WTC11 (cell line): ENCODE results near the gene FSTL1. TPM values are rescaled to one million over a fixed set of nuclear protein-coding genes. Genes with fewer than 3 reads are reported as not detected.

Experiments used
- ATAC-seq: fragments of 200-7000 bp; cut with Tn5 transposase; 2 replicates; pipeline ENCODE4 v1.10.0; 2021; ENCODE audit warnings: mild to moderate bottlenecking, moderate library complexity
- CTCF ChIA-PET: fragments of 300-600 bp; sonication (Branson Sonifier 250); formaldehyde crosslinking; loops from one replicate; lab custom pipeline; 2021; ENCODE audit warnings: antibody characterized with exemption; lab: Charles Lee
- POLR2A ChIA-PET: fragments of 350-600 bp; sonication (Branson Sonifier 250); formaldehyde crosslinking; loops from one replicate; lab custom pipeline; 2021; ENCODE audit warnings: antibody characterized with exemption; lab: Charles Lee
- DNase-seq: peaks from one replicate; pipeline ENCODE4 v3.0.0; 2021; ENCODE audit warnings: low spot score
- H3K27ac Mint-ChIP-seq: 2 replicates; pipeline ENCODE4 v1.8.0; 2021; ENCODE audit warnings: mixed read lengths
- H3K27me3 Mint-ChIP-seq: 2 replicates; pipeline ENCODE4 v1.8.0; 2021; ENCODE audit warnings: low read depth, mild to moderate bottlenecking, moderate library complexity, mixed read lengths
- H3K36me3 Mint-ChIP-seq: 2 replicates; pipeline ENCODE4 v1.8.0; 2021; ENCODE audit warnings: mixed read lengths
- H3K4me1 Mint-ChIP-seq: 2 replicates; pipeline ENCODE4 v1.8.0; 2022; ENCODE audit warnings: mixed read lengths
- H3K4me3 Mint-ChIP-seq: 2 replicates; pipeline ENCODE4 v1.8.0; 2021; ENCODE audit warnings: mild to moderate bottlenecking, moderate library complexity, mixed read lengths
- H3K9me3 Mint-ChIP-seq: 2 replicates; pipeline ENCODE4 v1.8.0; 2021; ENCODE audit warnings: mixed read lengths
- CBFB ChIP-seq: sonication (generic); formaldehyde crosslinking; IDR thresholded peaks from 2 replicates; pipeline ENCODE4 v1.8.1; 2022; ENCODE audit warnings: mild to moderate bottlenecking, low read depth, missing genetic modification reagents
- CREM ChIP-seq: sonication (generic); formaldehyde crosslinking; IDR thresholded peaks from 2 replicates; pipeline ENCODE4 v1.8.1; 2022; ENCODE audit warnings: mild to moderate bottlenecking, missing genetic modification reagents, moderate library complexity
- ESRRA ChIP-seq: sonication (generic); formaldehyde crosslinking; IDR thresholded peaks from 2 replicates; pipeline ENCODE4 v1.8.1; 2022; ENCODE audit warnings: mild to moderate bottlenecking, missing genetic modification reagents, borderline replicate concordance
- GABPB1 ChIP-seq: sonication (generic); formaldehyde crosslinking; IDR thresholded peaks from 2 replicates; pipeline ENCODE4 v1.8.1; 2023; ENCODE audit warnings: mild to moderate bottlenecking, missing genetic modification reagents
- HMGA2 ChIP-seq: fragments of 250-450 bp; sonication (Bioruptor Pico); IDR thresholded peaks from 2 replicates; pipeline ENCODE4 v1.4.0; 2021; ENCODE audit warnings: mild to moderate bottlenecking, moderate library complexity
- MYBL2 ChIP-seq: sonication (generic); formaldehyde crosslinking; IDR thresholded peaks from 2 replicates; pipeline ENCODE4 v1.8.1; 2023; ENCODE audit warnings: mild to moderate bottlenecking, moderate library complexity, missing genetic modification reagents
- NFE2L1 ChIP-seq: sonication (generic); formaldehyde crosslinking; IDR thresholded peaks from 2 replicates; pipeline ENCODE4 v1.8.1; 2023; ENCODE audit warnings: missing genetic modification reagents
- OVOL2 ChIP-seq: fragments of 250-450 bp; sonication (Bioruptor Pico); IDR thresholded peaks from 2 replicates; pipeline ENCODE4 v1.9.0; 2021; ENCODE audit warnings: mild to moderate bottlenecking, borderline replicate concordance
- RELA ChIP-seq: sonication (generic); formaldehyde crosslinking; IDR thresholded peaks from 2 replicates; pipeline ENCODE4 v1.8.1; 2022; ENCODE audit warnings: missing genetic modification reagents, mild to moderate bottlenecking, borderline replicate concordance
- SMAD4 ChIP-seq: sonication (generic); formaldehyde crosslinking; IDR thresholded peaks from 2 replicates; pipeline ENCODE4 v1.8.0; 2022; ENCODE audit warnings: mild to moderate bottlenecking, missing genetic modification reagents
- TP53 ChIP-seq: sonication (generic); formaldehyde crosslinking; IDR thresholded peaks from 2 replicates; pipeline ENCODE4 v1.8.1; 2023; ENCODE audit warnings: mild to moderate bottlenecking, missing genetic modification reagents
- ZBTB21 ChIP-seq: sonication (generic); formaldehyde crosslinking; IDR thresholded peaks from 2 replicates; pipeline ENCODE4 v1.8.1; 2023; ENCODE audit warnings: mild to moderate bottlenecking, missing genetic modification reagents, borderline replicate concordance
- ZNF219 ChIP-seq: sonication (generic); formaldehyde crosslinking; IDR thresholded peaks from 2 replicates; pipeline ENCODE4 v1.8.0; 2023; ENCODE audit warnings: missing genetic modification reagents, mild to moderate bottlenecking, borderline replicate concordance
- ZNF416 ChIP-seq: fragments of 250-450 bp; sonication (Bioruptor Pico); IDR thresholded peaks from 2 replicates; pipeline ENCODE4 v1.9.0; 2021; ENCODE audit warnings: mild to moderate bottlenecking, inconsistent platforms
- total RNA-seq: library from RNA; stranded (reverse); gene quantifications from 3 replicates; pipeline ENCODE4 v1.2.3, GENCODE V29; 2021
- TF ChIP-seq, protein P1 (sequence below): sonication (generic); formaldehyde crosslinking; IDR thresholded peaks from 2 replicates; pipeline ENCODE4 v1.8.1; 2022; ENCODE audit warnings: low read depth, missing genetic modification reagents, borderline replicate concordance
- TF ChIP-seq, protein P2 (sequence below): fragments of 250-450 bp; sonication (Bioruptor Pico); IDR thresholded peaks from 2 replicates; pipeline ENCODE4 v1.8.0; 2021; ENCODE audit warnings: mild to moderate bottlenecking
- TF ChIP-seq, protein P3 (sequence below): fragments of 250-450 bp; sonication (Bioruptor Pico); conservative IDR thresholded peaks from 2 replicates; pipeline ENCODE4 v1.9.0; 2021; ENCODE audit warnings: mild to moderate bottlenecking
- TF ChIP-seq, protein P4 (sequence below): sonication (generic); formaldehyde crosslinking; IDR thresholded peaks from 2 replicates; pipeline ENCODE4 v1.8.0; 2022; ENCODE audit warnings: mild to moderate bottlenecking, missing genetic modification reagents
- TF ChIP-seq, protein P5 (sequence below): sonication (generic); formaldehyde crosslinking; IDR thresholded peaks from 2 replicates; pipeline ENCODE4 v1.8.1; 2022; ENCODE audit warnings: low read depth, mild to moderate bottlenecking, moderate library complexity, missing genetic modification reagents, borderline replicate concordance
- TF ChIP-seq, protein P6 (sequence below): sonication (generic); formaldehyde crosslinking; IDR thresholded peaks from 2 replicates; pipeline ENCODE4 v1.8.1; 2023; ENCODE audit warnings: mild to moderate bottlenecking, moderate library complexity, missing genetic modification reagents
- TF ChIP-seq, protein P7 (sequence below): sonication (generic); formaldehyde crosslinking; IDR thresholded peaks from 2 replicates; pipeline ENCODE4 v1.8.0; 2022; ENCODE audit warnings: mild to moderate bottlenecking, missing genetic modification reagents

Gene FSTL1
- total RNA-seq, 1 experiment from 2014 or later = 271 TPM

DNA sequence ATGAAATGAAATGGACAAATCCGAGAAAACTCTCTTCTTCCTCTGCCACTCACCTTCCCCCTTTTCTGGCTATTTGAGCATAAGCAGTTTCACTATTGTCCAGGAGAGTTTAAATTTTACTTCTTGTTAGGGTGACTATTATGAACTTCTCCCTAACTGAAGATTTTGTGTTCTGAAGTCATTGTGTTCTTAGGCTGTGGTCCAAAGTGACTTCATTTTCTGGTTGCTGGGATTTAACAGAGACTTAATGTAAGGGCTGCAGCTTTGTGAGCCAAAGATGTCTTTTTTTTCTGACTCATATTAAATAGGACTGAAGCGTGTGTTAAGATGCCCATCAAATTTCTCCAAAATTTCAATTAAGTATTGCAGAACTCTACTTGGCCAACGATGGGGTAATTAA, 46.5 kb upstream of the FSTL1 start (continued):
- TF ChIP-seq, protein P1, sequence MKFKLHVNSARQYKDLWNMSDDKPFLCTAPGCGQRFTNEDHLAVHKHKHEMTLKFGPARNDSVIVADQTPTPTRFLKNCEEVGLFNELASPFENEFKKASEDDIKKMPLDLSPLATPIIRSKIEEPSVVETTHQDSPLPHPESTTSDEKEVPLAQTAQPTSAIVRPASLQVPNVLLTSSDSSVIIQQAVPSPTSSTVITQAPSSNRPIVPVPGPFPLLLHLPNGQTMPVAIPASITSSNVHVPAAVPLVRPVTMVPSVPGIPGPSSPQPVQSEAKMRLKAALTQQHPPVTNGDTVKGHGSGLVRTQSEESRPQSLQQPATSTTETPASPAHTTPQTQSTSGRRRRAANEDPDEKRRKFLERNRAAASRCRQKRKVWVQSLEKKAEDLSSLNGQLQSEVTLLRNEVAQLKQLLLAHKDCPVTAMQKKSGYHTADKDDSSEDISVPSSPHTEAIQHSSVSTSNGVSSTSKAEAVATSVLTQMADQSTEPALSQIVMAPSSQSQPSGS (CRISPR knock-in tag) = no peak
- no peak for TF ChIP-seq ZBTB21 (CRISPR knock-in tag)
- TF ChIP-seq RELA (CRISPR knock-in tag) = no peak
- no peak for TF ChIP-seq MYBL2 (CRISPR knock-in tag)
- TF ChIP-seq, protein P2, sequence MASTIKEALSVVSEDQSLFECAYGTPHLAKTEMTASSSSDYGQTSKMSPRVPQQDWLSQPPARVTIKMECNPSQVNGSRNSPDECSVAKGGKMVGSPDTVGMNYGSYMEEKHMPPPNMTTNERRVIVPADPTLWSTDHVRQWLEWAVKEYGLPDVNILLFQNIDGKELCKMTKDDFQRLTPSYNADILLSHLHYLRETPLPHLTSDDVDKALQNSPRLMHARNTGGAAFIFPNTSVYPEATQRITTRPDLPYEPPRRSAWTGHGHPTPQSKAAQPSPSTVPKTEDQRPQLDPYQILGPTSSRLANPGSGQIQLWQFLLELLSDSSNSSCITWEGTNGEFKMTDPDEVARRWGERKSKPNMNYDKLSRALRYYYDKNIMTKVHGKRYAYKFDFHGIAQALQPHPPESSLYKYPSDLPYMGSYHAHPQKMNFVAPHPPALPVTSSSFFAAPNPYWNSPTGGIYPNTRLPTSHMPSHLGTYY (CRISPR knock-in tag) = no peak
- TF ChIP-seq, protein P3, sequence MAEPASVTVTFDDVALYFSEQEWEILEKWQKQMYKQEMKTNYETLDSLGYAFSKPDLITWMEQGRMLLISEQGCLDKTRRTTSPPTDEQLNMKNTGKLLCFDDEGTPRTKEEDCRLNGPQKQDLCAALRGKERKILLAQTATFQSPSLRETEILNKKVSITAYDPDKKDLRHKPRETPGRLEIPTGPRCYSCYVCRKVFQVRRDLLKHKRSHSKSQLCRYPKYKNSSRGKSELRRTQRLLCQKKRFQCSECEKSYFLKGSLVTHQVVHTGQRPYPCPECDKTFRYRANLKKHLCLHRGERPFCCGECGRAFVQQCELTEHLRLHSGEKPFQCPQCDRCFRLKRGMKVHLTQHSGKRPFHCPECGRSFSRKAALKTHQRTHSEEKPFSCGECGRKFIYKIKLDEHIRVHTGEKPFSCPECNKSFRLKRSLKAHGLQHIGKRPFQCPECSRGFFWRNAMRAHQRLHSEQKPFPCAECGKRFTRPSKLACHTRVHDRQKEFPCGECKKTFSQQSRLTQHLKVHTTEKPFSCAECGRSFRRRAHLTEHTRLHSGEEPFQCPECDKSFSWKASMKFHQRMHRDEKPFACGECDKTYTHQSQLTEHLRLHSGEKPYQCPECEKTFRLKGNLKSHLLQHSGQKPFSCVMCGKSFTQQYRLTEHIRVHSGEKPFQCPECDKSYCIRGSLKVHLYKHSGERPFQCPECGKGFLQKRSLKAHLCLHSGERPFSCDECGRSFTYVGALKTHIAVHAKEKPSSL = no peak
- no peak for TF ChIP-seq OVOL2 (CRISPR knock-in tag)
- no peak for TF ChIP-seq HMGA2 (CRISPR knock-in tag)
- no peak for TF ChIP-seq TP53 (CRISPR knock-in tag)
- TF ChIP-seq, protein P4, sequence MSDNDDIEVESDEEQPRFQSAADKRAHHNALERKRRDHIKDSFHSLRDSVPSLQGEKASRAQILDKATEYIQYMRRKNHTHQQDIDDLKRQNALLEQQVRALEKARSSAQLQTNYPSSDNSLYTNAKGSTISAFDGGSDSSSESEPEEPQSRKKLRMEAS (CRISPR knock-in tag) = no peak
- TF ChIP-seq SMAD4 (CRISPR knock-in tag) = no peak

DNA sequence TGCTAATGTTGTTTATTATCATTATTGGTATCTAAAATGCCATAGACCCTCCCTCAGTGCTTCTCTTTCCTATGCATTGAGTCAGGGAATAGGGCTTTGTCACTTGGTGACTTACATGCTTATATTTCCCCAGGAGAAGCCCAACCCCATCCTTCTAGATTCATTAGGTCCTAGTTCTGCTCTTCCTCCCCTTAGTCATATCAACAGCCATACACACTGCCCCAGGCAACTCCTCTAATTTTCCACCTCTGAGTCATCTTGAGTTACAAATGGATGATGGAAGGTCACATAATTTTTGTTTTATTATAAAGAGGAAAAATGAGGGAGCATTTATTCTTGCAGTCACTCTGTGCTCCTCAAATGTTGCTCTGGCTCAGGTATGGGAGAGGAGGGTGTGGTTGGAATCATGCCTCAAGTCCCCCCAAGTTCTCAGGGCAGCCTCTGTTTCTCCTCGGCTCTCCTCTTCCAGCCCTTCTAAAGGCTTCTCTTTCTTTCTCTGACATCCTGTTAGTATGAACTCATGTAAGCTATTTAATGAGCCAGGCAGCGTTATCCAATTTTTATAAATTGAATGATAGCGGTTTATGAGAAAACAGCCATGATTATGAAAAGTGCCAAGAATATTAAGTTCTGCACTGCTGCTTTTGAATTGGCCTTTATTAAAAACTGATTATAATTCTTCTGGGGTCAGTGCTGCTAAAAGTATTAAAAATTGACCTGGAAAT, 45.6 kb upstream of the FSTL1 start:
- ChIA-PET CTCF (no interaction called here), POLR2A (no interaction called here)
- no peak overlapping the region for H3K27ac Mint-ChIP-seq
- no peaks in the 10 kb centered on the region for H3K27me3 Mint-ChIP-seq
- H3K4me1 Mint-ChIP-seq = peaks cover 47% of the 10 kb centered on the region
- peaks cover 20% of the 10 kb centered on the region for H3K36me3 Mint-ChIP-seq
- ATAC-seq (no peak), DNase-seq (no peak)
- peaks cover 35% of the 10 kb centered on the region for H3K9me3 Mint-ChIP-seq
- no peak overlapping the region for H3K4me3 Mint-ChIP-seq
- TF ChIP-seq ZNF416 (CRISPR knock-in tag) (no peak), ESRRA (CRISPR knock-in tag) (no peak), GABPB1 (CRISPR knock-in tag) (no peak), CREM (CRISPR knock-in tag) (no peak), NFE2L1 (CRISPR knock-in tag) (no peak), ZNF219 (no peak), CBFB (CRISPR knock-in tag) (no peak)
- TF ChIP-seq, protein P2 (CRISPR knock-in tag) = no peak
- TF ChIP-seq, protein P5, sequence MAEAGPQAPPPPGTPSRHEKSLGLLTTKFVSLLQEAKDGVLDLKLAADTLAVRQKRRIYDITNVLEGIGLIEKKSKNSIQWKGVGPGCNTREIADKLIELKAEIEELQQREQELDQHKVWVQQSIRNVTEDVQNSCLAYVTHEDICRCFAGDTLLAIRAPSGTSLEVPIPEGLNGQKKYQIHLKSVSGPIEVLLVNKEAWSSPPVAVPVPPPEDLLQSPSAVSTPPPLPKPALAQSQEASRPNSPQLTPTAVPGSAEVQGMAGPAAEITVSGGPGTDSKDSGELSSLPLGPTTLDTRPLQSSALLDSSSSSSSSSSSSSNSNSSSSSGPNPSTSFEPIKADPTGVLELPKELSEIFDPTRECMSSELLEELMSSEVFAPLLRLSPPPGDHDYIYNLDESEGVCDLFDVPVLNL (CRISPR knock-in tag) = no peak
- TF ChIP-seq, protein P6, sequence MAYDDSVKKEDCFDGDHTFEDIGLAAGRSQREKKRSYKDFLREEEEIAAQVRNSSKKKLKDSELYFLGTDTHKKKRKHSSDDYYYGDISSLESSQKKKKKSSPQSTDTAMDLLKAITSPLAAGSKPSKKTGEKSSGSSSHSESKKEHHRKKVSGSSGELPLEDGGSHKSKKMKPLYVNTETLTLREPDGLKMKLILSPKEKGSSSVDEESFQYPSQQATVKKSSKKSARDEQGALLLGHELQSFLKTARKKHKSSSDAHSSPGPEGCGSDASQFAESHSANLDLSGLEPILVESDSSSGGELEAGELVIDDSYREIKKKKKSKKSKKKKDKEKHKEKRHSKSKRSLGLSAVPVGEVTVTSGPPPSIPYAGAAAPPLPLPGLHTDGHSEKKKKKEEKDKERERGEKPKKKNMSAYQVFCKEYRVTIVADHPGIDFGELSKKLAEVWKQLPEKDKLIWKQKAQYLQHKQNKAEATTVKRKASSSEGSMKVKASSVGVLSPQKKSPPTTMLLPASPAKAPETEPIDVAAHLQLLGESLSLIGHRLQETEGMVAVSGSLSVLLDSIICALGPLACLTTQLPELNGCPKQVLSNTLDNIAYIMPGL (CRISPR knock-in tag) = no peak
- TF ChIP-seq, protein P7, sequence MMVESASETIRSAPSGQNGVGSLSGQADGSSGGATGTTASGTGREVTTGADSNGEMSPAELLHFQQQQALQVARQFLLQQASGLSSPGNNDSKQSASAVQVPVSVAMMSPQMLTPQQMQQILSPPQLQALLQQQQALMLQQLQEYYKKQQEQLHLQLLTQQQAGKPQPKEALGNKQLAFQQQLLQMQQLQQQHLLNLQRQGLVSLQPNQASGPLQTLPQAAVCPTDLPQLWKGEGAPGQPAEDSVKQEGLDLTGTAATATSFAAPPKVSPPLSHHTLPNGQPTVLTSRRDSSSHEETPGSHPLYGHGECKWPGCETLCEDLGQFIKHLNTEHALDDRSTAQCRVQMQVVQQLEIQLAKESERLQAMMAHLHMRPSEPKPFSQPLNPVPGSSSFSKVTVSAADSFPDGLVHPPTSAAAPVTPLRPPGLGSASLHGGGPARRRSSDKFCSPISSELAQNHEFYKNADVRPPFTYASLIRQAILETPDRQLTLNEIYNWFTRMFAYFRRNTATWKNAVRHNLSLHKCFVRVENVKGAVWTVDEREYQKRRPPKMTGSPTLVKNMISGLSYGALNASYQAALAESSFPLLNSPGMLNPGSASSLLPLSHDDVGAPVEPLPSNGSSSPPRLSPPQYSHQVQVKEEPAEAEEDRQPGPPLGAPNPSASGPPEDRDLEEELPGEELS (CRISPR knock-in tag) = no peak
- TF ChIP-seq, protein P4 (CRISPR knock-in tag) = no peak
